SK-N-SH treated with all-trans-retinoic acid at 6 μM for 48 hours (cell line): ENCODE results near the gene FBXW10.
"Not testable (repeated sequence)": the region's sequence is repeated elsewhere in the genome, so short reads cannot be mapped to it uniquely, and the experiment has no call there.

Source experiments
- ARNTL ChIP-seq: fragments of 450-650 bp; formaldehyde crosslinking; IDR thresholded peaks from 2 replicates; pipeline ENCODE4 v1.5.0; 2020; ENCODE audit warnings: low read depth, mild to moderate bottlenecking, moderate library complexity, borderline replicate concordance
- CREB5 ChIP-seq: fragments of 250-450 bp; sonication (Bioruptor Pico); IDR thresholded peaks from 2 replicates; pipeline ENCODE4 v1.5.1; 2020; ENCODE audit warnings: low read depth, mild to moderate bottlenecking, moderate library complexity
- CSDC2 ChIP-seq: fragments of 250-450 bp; sonication (Bioruptor Pico); IDR thresholded peaks from 2 replicates; pipeline ENCODE4 v1.5.0; 2020; ENCODE audit warnings: mild to moderate bottlenecking, moderate library complexity
- ESRRG ChIP-seq: fragments of 250-450 bp; sonication (Bioruptor Pico); IDR thresholded peaks from 2 replicates; pipeline ENCODE4 v1.6.1; 2021; ENCODE audit warnings: mild to moderate bottlenecking
- OSR1 ChIP-seq: fragments of 250-450 bp; sonication (Bioruptor Pico); IDR thresholded peaks from 2 replicates; pipeline ENCODE4 v1.8.0; 2022; ENCODE audit warnings: moderate library complexity, mild to moderate bottlenecking, inconsistent platforms
- PATZ1 ChIP-seq: fragments of 250-450 bp; sonication (Bioruptor Pico); IDR thresholded peaks from 2 replicates; pipeline ENCODE4 v1.8.0; 2020; ENCODE audit warnings: mild to moderate bottlenecking, moderate library complexity, borderline replicate concordance
- POU6F1 ChIP-seq: fragments of 250-450 bp; sonication (Bioruptor Pico); IDR thresholded peaks from 2 replicates; pipeline ENCODE4 v1.8.0; 2021; ENCODE audit warnings: low read depth, mild to moderate bottlenecking, moderate library complexity, borderline replicate concordance
- PPARA ChIP-seq: fragments of 250-450 bp; sonication (Bioruptor Pico); IDR thresholded peaks from 2 replicates; pipeline ENCODE4 v1.5.0; 2020; ENCODE audit warnings: mild to moderate bottlenecking, borderline replicate concordance
- RARB ChIP-seq: fragments of 250-450 bp; sonication (Bioruptor Pico); IDR thresholded peaks from 2 replicates; pipeline ENCODE4 v1.8.0; 2021; ENCODE audit warnings: mild to moderate bottlenecking, moderate library complexity
- SNAI2 ChIP-seq: fragments of 250-450 bp; sonication (Bioruptor Pico); IDR thresholded peaks from 2 replicates; pipeline ENCODE4 v1.5.0; 2020; ENCODE audit warnings: mild to moderate bottlenecking, moderate library complexity
- ZFP3 ChIP-seq: fragments of 250-450 bp; sonication (Bioruptor Pico); IDR thresholded peaks from 2 replicates; pipeline ENCODE4 v1.5.0; 2020; ENCODE audit warnings: mild to moderate bottlenecking, moderate library complexity
- ZFP30 ChIP-seq: fragments of 450-650 bp; formaldehyde crosslinking; IDR thresholded peaks from 2 replicates; pipeline ENCODE4 v1.5.0; 2022; ENCODE audit warnings: mild to moderate bottlenecking, moderate library complexity
- ZNF565 ChIP-seq: fragments of 450-650 bp; formaldehyde crosslinking; conservative IDR thresholded peaks from 2 replicates; pipeline ENCODE4 v1.5.0; 2020; ENCODE audit warnings: low read depth, mild to moderate bottlenecking, moderate library complexity

- not testable (repeated sequence) for TF ChIP-seq CSDC2 (CRISPR knock-in tag); SNAI2 (CRISPR knock-in tag); PPARA (CRISPR knock-in tag); POU6F1; ZFP30 (CRISPR knock-in tag); RARB; CREB5 (CRISPR knock-in tag); ARNTL (CRISPR knock-in tag); ESRRG (CRISPR knock-in tag); PATZ1 (CRISPR knock-in tag); OSR1 (CRISPR knock-in tag); ZNF565; ZFP3
Measured at GRCh38 chr17:18755969-18756368, 12.1 kb downstream of the FBXW10 start.
